D341Med (cell line): ENCODE data around the gene GRM8.
A peak's percentile ranks its signal among the peaks of the same experiment; 100 is the strongest.

Experiments
- DNase-seq: peaks from one replicate; pipeline ENCODE4 v3.0.0; 2012; ENCODE audit warnings: low spot score

The GRM8 gene

GRCh38 chr7:127252778-127253280, at the start of gene GRM8:
GRM8 (minus strand) TSS chr7:127252941.
- DNase-seq: peak; percentile 80

GRCh38 chr7:127290801-127291361, 38.1 kb upstream of the GRM8 start:
- no peak for DNase-seq

GRCh38 chr7:127290116-127290655, 37.4 kb upstream of the GRM8 start:
- no peak for DNase-seq

DNA sequence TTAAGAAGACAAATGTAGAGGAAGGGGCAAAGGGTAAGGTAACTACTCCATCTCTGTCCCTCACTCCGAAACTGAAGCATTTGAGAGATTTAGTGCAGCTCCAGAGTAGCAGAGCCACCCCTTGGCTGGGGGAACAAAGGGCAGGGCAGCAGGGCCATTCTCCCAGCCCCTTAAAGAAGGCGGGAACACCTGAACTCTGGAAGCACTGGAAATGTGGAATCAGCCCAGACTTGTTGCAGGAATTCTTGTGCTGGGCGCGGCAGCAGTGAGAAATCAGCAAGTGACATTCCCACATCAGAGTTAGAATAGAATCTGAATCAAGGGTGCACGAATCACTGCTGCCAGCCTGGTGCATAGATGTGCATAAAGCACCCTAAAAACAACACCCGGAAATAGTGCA, 34.4 kb upstream of the GRM8 start:
- no peak for DNase-seq

DNA sequence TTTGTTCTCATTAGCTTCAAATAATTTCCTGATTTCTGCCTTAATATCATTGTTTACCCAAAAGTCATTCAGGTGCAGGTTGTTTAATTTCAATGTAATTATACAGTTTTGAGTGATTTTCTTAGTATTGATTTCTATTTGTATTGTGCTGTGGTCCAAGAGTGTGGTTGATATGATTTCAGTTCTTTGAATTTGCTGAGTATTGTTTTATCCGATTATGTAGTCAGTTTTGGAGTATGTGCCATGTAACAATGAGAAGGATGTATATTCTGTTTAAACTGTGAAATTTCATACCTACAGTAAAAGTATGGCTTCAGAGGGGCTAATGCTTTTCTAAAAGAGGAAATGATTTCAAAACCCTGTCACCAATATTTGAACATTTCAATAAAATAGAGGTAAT, 17.4 kb upstream of the GRM8 start:
- no peak for DNase-seq

GRCh38 chr7:127266047-127266446, 13.3 kb upstream of the GRM8 start:
- no peak for DNase-seq

GRCh38 chr7:127264219-127264618, 11.5 kb upstream of the GRM8 start:
- no peak for DNase-seq

DNA sequence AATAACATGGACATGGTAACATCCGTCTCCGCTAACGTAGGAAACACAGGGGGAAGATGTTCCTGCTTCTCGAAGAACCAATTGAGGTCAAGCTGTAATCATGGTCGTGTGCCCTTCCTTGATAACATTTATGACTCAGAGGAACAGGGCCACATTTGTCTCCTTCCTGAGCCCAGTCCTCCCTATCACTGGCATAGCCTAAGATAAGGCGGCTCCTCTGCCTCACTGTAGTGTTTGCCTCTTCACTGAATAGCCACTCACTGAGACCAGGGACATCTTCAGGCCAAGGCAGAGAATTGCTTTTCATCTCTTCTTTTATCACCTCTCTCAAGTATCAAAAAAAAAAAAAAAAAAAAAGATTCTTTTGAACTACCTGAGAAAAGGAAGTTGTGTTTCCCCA, 5.4 kb upstream of the GRM8 start:
- no peak for DNase-seq

- no peak for DNase-seq
These were observed 4.3 kb upstream of the GRM8 start for GRCh38 chr7:127257086-127257485.

DNA sequence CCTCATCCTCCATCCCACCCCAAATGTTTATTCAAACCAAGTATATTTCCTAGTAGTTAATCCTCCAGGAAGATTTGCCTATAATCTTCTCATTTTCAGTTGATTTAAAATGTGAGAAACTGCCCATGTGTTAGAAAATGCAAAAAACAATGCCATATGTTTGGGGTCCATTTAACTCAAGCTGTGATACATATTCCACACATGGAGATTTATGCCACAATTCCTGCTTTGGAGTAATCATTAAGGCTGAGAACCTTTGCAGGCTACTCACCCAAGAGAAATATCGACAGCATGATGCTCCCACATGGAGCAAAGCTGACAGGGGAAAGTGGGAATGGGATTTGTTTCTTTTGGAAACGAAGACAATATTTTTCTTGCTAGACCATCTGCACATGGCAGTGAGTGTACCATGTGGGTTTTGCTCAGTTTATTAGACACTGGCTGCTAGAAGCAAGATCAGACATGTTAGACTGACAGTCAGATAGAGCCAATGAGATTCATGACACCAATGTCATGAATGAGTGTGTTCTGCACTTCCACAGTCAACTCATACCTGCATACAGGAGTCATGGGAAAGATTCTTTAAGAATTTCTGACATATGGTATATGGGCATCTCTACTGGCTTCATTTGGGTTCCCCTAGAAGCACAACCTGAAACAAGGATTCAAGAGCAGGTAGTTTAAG, 3.4 kb upstream of the GRM8 start:
- no peak for DNase-seq

DNA sequence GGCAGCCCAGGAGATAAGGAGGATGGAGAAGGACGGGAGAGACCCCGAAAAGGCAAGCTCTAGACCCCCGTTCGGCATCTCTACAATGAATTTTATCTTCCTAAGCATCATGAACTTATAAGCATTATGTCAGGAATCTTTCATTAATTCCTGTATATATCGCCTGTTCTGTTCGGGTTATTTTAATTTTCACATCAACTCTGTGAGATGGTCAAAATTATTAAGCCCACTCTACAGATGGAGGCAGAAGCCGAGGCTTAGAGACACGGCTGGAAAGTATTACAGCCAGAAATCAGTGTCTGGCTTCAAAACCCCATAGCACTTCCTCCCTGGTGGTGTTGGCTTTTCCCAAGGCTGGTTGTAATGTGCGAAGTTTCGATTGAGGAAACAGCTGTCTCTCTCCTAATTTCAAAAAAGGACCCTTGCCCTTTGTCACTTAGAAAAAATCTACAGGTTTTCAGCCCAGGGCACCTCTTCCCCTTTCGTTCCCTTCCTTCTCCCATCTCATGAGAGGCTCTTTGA, 1.5 kb upstream of the GRM8 start:
- no peak for DNase-seq

GRCh38 chr7:127253281-127254162, 781 bp upstream of the GRM8 start:
- peak; percentile 90 for DNase-seq

DNA sequence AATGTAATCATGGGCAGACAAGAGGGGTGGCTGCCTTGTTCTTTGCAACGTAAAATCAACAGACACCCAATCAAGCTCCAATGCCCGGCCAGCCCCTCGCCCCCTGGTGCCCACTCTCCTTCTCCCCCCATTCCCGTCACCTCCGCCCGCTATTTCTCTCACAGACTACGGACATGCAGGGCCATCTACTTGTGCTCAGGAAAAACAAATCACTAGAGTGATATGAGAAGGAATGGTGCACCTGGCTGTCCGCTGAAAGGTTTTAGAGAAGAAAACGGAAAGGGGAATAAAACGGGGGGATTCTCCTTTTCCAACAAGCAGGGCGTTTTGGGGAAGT, 396 bp downstream of the GRM8 start:
- peak; percentile 38 for DNase-seq

GRCh38 chr7:127251465-127252376, 1.0 kb downstream of the GRM8 start:
- DNase-seq: peak; percentile 41

DNA sequence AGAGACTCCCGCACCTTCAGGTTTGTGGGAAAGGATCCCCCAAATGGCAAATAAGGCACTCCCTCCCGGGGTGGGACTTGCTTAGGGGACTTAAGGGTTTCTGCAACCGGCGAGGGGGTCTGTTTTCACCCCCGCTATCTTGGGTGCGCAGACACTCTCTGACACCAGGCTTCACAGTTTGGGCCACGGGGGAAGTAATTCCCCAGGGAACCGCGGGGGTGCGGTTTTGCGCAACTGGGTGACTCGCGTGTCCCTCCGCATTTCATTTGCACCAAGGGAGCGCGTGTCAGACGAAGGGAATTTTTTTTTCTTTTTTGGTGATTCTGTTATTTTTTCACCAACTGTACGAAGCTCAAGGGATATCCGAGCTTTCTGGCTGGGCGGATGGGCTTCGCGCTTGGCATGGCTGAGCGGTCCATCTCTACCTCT, 1.7 kb downstream of the GRM8 start:
- DNase-seq: peak; percentile 34

DNA sequence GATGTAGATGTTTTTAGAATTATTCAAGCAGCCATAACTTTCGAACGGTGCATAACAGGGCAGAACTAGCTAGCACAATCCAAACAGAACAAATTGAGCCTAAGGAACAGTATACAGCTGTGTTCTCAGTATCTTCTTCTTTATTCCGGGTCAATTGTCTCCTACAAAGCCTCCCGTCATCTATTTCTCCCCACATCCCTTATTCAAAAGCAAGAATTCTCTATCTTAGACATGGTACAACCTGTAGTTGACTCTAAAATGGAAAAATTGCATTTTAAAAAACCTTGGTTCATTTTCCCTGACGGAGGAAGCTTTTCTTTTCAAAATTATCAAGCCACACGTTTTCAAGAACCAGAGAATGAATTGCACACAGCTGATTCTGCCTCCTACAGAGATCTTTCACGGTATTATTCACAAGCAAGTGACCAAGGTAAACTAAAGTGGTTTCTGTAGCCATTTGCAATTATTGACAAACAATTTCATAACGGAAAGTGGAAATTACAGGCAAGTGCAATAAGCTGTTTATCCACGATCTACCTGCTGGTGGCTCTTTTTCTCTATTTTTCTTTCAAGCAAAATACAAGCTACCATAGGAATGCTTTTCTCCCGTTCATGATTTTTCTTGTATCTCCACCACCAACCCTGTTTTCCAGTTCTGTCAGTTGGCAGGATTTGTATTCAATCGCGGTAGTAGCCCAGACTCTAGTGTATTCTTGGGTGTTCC, 2.3 kb downstream of the GRM8 start:
- DNase-seq: no peak

GRCh38 chr7:127245607-127246006, 7.1 kb downstream of the GRM8 start:
- no peak for DNase-seq

DNA sequence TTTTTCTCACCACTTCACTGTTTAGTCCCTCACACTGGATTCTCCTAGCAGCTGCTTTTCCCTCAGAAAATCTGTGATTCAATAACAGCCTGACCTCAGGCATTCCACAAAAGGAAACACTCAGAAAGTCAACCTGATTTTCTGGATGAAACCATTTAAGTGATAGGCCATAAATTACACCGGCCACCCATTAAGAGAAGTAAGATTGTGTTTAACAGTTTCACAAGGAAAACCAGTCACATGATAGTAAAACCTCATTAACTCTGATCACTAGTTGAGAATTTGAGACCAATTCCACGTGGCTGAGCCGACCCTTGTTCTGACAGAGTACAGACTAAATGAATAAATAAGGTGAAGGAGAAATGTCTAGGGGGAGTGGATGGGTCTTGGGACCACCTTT, 7.7 kb downstream of the GRM8 start:
- no peak for DNase-seq

DNA sequence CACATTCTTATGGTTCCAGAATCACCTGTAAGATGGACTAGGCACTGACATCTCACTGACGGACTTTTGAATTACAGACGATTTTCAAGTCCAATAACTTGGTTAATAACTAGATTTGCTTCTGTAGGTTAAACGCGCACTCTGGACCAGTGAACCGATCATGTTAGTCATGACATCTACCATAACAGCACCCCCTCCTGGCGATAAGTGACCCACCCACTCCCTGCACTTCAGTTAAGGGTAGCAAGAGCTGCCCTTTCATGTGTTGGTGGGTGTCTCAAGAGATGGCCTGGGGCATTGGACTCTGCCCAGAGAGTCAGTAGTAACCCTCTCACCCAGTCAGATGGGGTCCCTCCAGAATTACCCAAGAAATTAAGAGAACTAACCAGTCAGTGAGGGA, 12.9 kb downstream of the GRM8 start:
- DNase-seq: peak; percentile 40

DNA sequence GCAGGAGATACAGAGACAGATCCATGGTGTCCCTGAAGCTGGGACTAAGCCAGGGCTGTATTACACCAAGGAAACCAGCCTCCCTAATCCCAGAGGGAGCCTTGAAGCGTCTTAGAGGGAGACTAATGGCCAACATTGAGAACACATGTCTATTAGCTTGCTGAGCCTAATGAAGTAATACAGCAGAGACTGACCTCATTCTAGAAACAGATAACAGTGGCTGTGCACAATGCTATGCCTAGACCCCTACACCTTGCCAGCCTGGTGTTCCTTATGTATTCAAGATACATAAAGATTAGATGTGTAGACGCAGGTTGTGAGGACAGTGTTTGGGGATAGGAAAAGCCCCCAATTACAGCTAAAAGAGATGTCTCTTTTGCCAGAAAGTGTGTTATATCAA, 19.1 kb downstream of the GRM8 start:
- peak; percentile 44 for DNase-seq

DNA sequence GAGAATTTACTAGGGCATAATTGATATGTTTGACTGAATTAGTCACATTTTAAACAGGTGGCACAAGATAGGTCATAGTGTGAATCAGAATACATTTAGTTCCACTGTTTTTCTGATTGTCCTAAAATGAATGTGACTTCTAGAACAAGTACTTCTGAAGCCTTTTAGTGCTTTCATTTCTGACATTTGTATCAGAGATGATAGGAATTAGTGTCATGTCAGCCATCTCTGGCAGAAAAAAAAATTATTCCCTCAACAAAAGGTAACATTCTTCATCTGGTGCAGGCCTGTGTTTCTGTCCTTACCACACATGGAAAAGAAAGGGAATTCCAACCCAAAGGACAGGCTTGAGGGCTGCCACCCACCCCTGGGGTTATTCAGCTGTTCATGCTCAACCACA, 21.3 kb downstream of the GRM8 start:
- no peak for DNase-seq
